Measurements from ENCODE around the gene PFKFB3.

PFKFB3 gene

GRCh38 chr10:6272126-6272525 is 69.4 kb downstream of the PFKFB3 start:
- no peak for DNase-seq
- no peaks in the 10 kb centered on the region for H3K9me3 ChIP-seq
- peaks cover 0 to 36% (median 15%) of the 10 kb centered on the region in 4 donors for H3K4me1 ChIP-seq
- TF ChIP-seq CTCF (IDR thresholded peaks at IDR 0.05) = no peak
- H3K27ac ChIP-seq = no peak overlapping the region
- H3K36me3 ChIP-seq = no peaks in the 10 kb centered on the region
- intact Hi-C loops (cut with DNase I; ENCODE audit: low total_unique reads) = no loop called here
- no peaks in the 10 kb centered on the region for H3K27me3 ChIP-seq
- H3K4me3 ChIP-seq = no peak overlapping the region

- Histone ChIP-seq H3K27ac (peak overlapping the region; percentile 64 to 74), H3K27me3 (no peaks in the 10 kb centered on the region), H3K36me3 (no peaks in the 10 kb centered on the region), H3K4me3 (no peak overlapping the region), H3K9me3 (no peaks in the 10 kb centered on the region), H3K4me1 (peaks cover 0 to 36% (median 15%) of the 10 kb centered on the region in 4 donors)
- DNase-seq = no peak
- intact Hi-C loops (cut with DNase I; ENCODE audit: low total_unique reads) = no loop called here
- TF ChIP-seq CTCF (IDR thresholded peaks at IDR 0.05) = no peak
Measured at GRCh38 chr10:6273351-6273750, 70.6 kb downstream of the PFKFB3 start.

GRCh38 chr10:6274040-6274439 is 71.3 kb downstream of the PFKFB3 start:
- DNase-seq = no peak

GRCh38 chr10:6274484-6274883 is 71.8 kb downstream of the PFKFB3 start:
- H3K4me1 ChIP-seq = peaks cover 0 to 47% (median 15%) of the 10 kb centered on the region in 4 donors
- H3K27me3 ChIP-seq = no peaks in the 10 kb centered on the region
- H3K27ac ChIP-seq = peak overlapping the region; percentile 74 to 75
- intact Hi-C loops (cut with DNase I; ENCODE audit: low total_unique reads) = no loop called here
- H3K36me3 ChIP-seq = no peaks in the 10 kb centered on the region
- DNase-seq = no peak
- H3K9me3 ChIP-seq = no peaks in the 10 kb centered on the region
- H3K4me3 ChIP-seq = no peak overlapping the region
- TF ChIP-seq CTCF (IDR thresholded peaks at IDR 0.05) = no peak

More at GRCh38 chr10:6274040-6274439, 71.3 kb downstream of the PFKFB3 start:
- intact Hi-C loops (cut with DNase I; ENCODE audit: low total_unique reads) = no loop called here
- Histone ChIP-seq H3K27me3 (no peaks in the 10 kb centered on the region), H3K4me3 (no peak overlapping the region), H3K36me3 (no peaks in the 10 kb centered on the region), H3K4me1 (peaks cover 0 to 42% (median 15%) of the 10 kb centered on the region in 4 donors), H3K27ac (peak overlapping the region; percentile 74 to 75), H3K9me3 (no peaks in the 10 kb centered on the region)
- TF ChIP-seq CTCF (IDR thresholded peaks at IDR 0.05) = no peak

GRCh38 chr10:6275022-6275997 is 72.6 kb downstream of the PFKFB3 start:
- Histone ChIP-seq H3K27me3 (no peaks in the 10 kb centered on the region), H3K9me3 (no peaks in the 10 kb centered on the region), H3K27ac (peak overlapping the region; percentile 74 to 75), H3K4me3 (peak overlapping the region in 1 of 2 donors; percentile 17), H3K36me3 (no peaks in the 10 kb centered on the region), H3K4me1 (peaks cover 0 to 55% (median 15%) of the 10 kb centered on the region in 4 donors)
- intact Hi-C loops (cut with DNase I; ENCODE audit: low total_unique reads) = no loop called here
- peak; percentile 92 to 96 for DNase-seq
- TF ChIP-seq CTCF (IDR thresholded peaks at IDR 0.05) = no peak

Measured in tibial artery (tissue), 4 donors.